Measurements from ENCODE around the gene FRMD4A.

- TF ChIP-seq CTCF (IDR thresholded peaks at IDR 0.05; ENCODE audit: insufficient read depth, low read length, poor library complexity, severe bottlenecking) (no peak), EZH2phosphoT487 (conservative IDR thresholded peaks at IDR 0.05; ENCODE audit: low read length) (no peak)
Observed at GRCh38 chr10:13834581-13835286, 496.0 kb downstream of the FRMD4A start.

All from SU-DHL-6 (cell line).